MCF 10A (cell line): ENCODE data around the gene BLM. TPM values are rescaled to one million over a fixed set of nuclear protein-coding genes. Genes with fewer than 3 reads are reported as not detected.

Experiments used
- BruUV-seq: library from RNA; stranded (reverse); fragments of 400-500 nt; replicated peaks from 2 replicates; lab custom pipeline; 2021; lab: Mats Ljungman, UMichigan
- CTCF ChIA-PET: fragments of 300-600 bp; sonication (Branson Sonifier 250); formaldehyde crosslinking; extraction: SDS; loops from one replicate; lab custom pipeline; 2021; ENCODE audit warnings: antibody characterized with exemption, inconsistent platforms; lab: Yijun Ruan, JAX
- POLR2A ChIA-PET: fragments of 300-600, 350-650 bp; sonication (Branson Sonifier 250); formaldehyde crosslinking; extraction: SDS; loops from one replicate; lab custom pipeline; 2020; ENCODE audit warnings: antibody characterized with exemption, inconsistent platforms; lab: Yijun Ruan, JAX
- DNase-seq: peaks from one replicate; pipeline ENCODE4 v3.0.0-alpha.2; 2018; ENCODE audit not compliant: unreplicated experiment
- H3K27ac Mint-ChIP-seq: one replicate; pipeline ENCODE4 v1.8.0; 2022; ENCODE audit warnings: mild to moderate bottlenecking, low read depth, mixed read lengths; ENCODE audit not compliant: unreplicated experiment
- H3K27me3 Mint-ChIP-seq: one replicate; pipeline ENCODE4 v1.8.0; 2022; ENCODE audit warnings: mixed read lengths; ENCODE audit not compliant: insufficient read depth, unreplicated experiment
- H3K36me3 Mint-ChIP-seq: one replicate; pipeline ENCODE4 v1.8.0; 2022; ENCODE audit warnings: mild to moderate bottlenecking, moderate library complexity, mixed read lengths; ENCODE audit not compliant: insufficient read depth, unreplicated experiment
- H3K4me1 Mint-ChIP-seq: one replicate; pipeline ENCODE4 v1.8.0; 2022; ENCODE audit warnings: mixed read lengths; ENCODE audit not compliant: insufficient read depth, unreplicated experiment
- H3K4me3 Mint-ChIP-seq: one replicate; pipeline ENCODE4 v1.8.0; 2022; ENCODE audit warnings: mild to moderate bottlenecking, moderate library complexity, mixed read lengths; ENCODE audit not compliant: unreplicated experiment
- H3K9me3 Mint-ChIP-seq: one replicate; pipeline ENCODE4 v1.8.0; 2022; ENCODE audit warnings: mixed read lengths; ENCODE audit not compliant: unreplicated experiment
- intact Hi-C: fragments of 100-400 bp; cut with micrococcal nuclease; formaldehyde crosslinking; loops from 2 replicates; pipeline ENCODE4 v1.14.1; 2022
- total RNA-seq: library from RNA; stranded (reverse); gene quantifications from 2 replicates; pipeline ENCODE4 v1.2.3, GENCODE V29; 2022
- TF ChIP-seq, protein P1 (sequence below): fragments of 200-600 bp; IDR thresholded peaks from one replicate; pipeline ENCODE4 v1.8.0; 2022; ENCODE audit warnings: antibody characterized with exemption, mild to moderate bottlenecking; ENCODE audit not compliant: unreplicated experiment

The BLM gene
- total RNA-seq, 1 experiment from 2014 or later, result 5.2 TPM

DNA sequence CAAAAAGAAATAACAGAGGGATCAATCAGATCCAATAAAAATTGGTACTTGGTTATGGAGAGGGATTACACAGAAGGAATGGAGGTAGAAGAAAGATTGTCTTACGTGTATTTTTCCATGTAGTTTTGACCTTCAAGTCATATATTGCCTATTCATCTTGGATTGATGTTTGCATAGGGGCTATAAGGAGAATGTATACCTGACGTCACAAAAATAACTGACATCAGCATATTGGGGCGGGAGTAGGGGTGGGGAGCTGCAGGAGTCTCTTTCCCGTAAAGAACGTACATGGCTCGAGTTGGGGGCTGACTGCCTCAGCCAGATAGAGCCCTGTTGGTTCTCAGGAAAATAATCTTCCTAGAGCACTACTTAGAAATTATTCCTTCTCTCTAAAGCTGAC lies 145.3 kb downstream of the BLM start:
- intact Hi-C loops, result no loop called here
- no peak overlapping the region for H3K4me3 Mint-ChIP-seq
- peaks cover 25% of the 10 kb centered on the region for H3K4me1 Mint-ChIP-seq
- ChIA-PET POLR2A (no interaction called here), CTCF (interaction anchor here (1.0 to 2.3 kb wide), 2 partner anchors 8 to 23 kb away, joined by 3 to 8 read pairs; no protein-coding TSS in a partner anchor)
- peaks cover 6% of the 10 kb centered on the region for H3K36me3 Mint-ChIP-seq
- H3K27ac Mint-ChIP-seq, result no peak overlapping the region
- no peaks in the 10 kb centered on the region for H3K27me3 Mint-ChIP-seq
- H3K9me3 Mint-ChIP-seq, result no peaks in the 10 kb centered on the region
- no TSS peak for BruUV-seq
- no peak for DNase-seq
- TF ChIP-seq, protein P1, sequence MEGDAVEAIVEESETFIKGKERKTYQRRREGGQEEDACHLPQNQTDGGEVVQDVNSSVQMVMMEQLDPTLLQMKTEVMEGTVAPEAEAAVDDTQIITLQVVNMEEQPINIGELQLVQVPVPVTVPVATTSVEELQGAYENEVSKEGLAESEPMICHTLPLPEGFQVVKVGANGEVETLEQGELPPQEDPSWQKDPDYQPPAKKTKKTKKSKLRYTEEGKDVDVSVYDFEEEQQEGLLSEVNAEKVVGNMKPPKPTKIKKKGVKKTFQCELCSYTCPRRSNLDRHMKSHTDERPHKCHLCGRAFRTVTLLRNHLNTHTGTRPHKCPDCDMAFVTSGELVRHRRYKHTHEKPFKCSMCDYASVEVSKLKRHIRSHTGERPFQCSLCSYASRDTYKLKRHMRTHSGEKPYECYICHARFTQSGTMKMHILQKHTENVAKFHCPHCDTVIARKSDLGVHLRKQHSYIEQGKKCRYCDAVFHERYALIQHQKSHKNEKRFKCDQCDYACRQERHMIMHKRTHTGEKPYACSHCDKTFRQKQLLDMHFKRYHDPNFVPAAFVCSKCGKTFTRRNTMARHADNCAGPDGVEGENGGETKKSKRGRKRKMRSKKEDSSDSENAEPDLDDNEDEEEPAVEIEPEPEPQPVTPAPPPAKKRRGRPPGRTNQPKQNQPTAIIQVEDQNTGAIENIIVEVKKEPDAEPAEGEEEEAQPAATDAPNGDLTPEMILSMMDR, result no peak

DNA sequence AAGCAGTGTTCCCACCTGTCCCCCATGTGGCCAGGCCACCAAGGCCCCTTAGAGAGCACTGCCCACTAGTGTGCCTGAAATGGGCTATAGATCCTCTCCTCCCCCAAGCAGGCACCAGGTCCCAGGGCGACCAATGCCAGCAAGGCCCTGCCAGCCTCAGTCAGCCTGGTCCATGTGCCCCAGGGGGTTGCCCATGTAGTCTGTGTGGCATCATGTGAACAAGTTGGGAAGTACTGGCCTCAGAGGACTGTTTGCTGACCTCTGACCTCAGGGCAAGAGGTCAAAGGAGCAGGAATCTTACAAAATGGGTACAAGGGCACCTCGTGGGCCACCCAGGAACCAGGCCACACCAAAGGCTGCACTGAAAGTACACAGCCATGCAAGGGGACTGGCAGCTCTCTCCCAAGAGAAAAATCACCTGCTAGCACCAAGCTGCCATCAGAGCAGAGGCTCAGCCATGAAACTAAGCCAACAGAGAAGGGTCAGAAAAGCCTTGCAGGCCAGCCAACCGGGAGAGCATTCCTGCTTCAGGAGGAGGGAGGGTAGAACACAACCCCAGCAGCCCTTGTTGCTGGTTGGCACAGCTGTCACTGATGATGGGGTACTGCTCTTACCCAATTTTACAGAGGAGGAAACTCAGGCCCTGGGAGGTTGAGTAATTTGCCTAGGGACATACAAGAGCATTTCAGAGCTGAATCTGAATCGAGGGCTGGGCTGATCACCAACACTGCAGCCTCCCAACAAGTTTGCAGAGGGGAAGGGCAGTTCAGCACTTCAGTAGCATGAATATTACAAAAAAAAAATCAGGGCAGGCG lies 146.0 kb downstream of the BLM start:
- TF ChIP-seq, protein P1, result no peak
- Mint-ChIP-seq H3K27me3 (no peaks in the 10 kb centered on the region), H3K27ac (peak overlapping the region; percentile 82), H3K9me3 (no peaks in the 10 kb centered on the region), H3K4me1 (peaks cover 28% of the 10 kb centered on the region), H3K36me3 (peaks cover 6% of the 10 kb centered on the region), H3K4me3 (peak overlapping the region; percentile 6)
- intact Hi-C loops, result no loop called here
- ChIA-PET CTCF (interaction anchor here (1.0 to 2.3 kb wide), 2 partner anchors 8 to 23 kb away, joined by 3 to 8 read pairs; no protein-coding TSS in a partner anchor), POLR2A (interaction anchor here (0.5 to 1.7 kb wide), 4 partner anchors 11 to 145 kb away, joined by 3 to 15 read pairs (median 3); partner anchors contain the start of gene BLM)
- DNase-seq, result peak; percentile 95
- no TSS peak for BruUV-seq

- no peaks in the 10 kb centered on the region for H3K27me3 Mint-ChIP-seq
- CTCF ChIA-PET, result interaction anchor here (1.2 to 2.3 kb wide), 2 partner anchors 22 to 213 kb away, joined by 4 to 8 read pairs; no protein-coding TSS in a partner anchor
- DNase-seq, result peak; percentile 30
- H3K9me3 Mint-ChIP-seq, result no peaks in the 10 kb centered on the region
- H3K4me1 Mint-ChIP-seq, result peaks cover 36% of the 10 kb centered on the region
- intact Hi-C loops, result no loop called here
- TF ChIP-seq, protein P1, result no peak
- BruUV-seq, result no TSS peak
- POLR2A ChIA-PET, result interaction anchor here (0.7 to 1.7 kb wide), 4 partner anchors 10 to 146 kb away, joined by 3 to 15 read pairs (median 3); partner anchors contain the start of gene BLM
- H3K27ac Mint-ChIP-seq, result peak overlapping the region; percentile 82
- H3K4me3 Mint-ChIP-seq, result peak overlapping the region; percentile 6
- peaks cover 6% of the 10 kb centered on the region for H3K36me3 Mint-ChIP-seq
Measured at GRCh38 chr15:90863987-90864386, 146.8 kb downstream of the BLM start.

GRCh38 chr15:90864507-90864906 lies 147.4 kb downstream of the BLM start:
- CTCF ChIA-PET, result interaction anchor here (0.7 to 2.3 kb wide), 3 partner anchors 21 to 437 kb away, joined by 3 to 8 read pairs (median 4); no protein-coding TSS in a partner anchor
- no TSS peak for BruUV-seq
- POLR2A ChIA-PET, result interaction anchor here (0.8 to 1.7 kb wide), 2 partner anchors 76 to 147 kb away, joined by 3 to 15 read pairs; partner anchors contain the start of gene BLM
- H3K9me3 Mint-ChIP-seq, result no peaks in the 10 kb centered on the region
- peak; percentile 64 for DNase-seq
- no peaks in the 10 kb centered on the region for H3K27me3 Mint-ChIP-seq
- TF ChIP-seq, protein P1, result no peak
- H3K36me3 Mint-ChIP-seq, result peaks cover 6% of the 10 kb centered on the region
- no peak overlapping the region for H3K27ac Mint-ChIP-seq
- peaks cover 41% of the 10 kb centered on the region for H3K4me1 Mint-ChIP-seq
- intact Hi-C loops, result no loop called here
- H3K4me3 Mint-ChIP-seq, result no peak overlapping the region
